GM12864 (cell line): ENCODE measurements around the gene ARID5B.
A peak's percentile ranks its signal among the peaks of the same experiment; 100 is the strongest.

Source experiments
- DNase-seq: peaks from one replicate; pipeline ENCODE4 v3.0.0-alpha.2; 2011; ENCODE audit warnings: low read depth
- H3K4me3 ChIP-seq: 2 replicates; pipeline ENCODE4 v1.5.1; 2011; ENCODE audit warnings: mild to moderate bottlenecking, low read depth, low read length, control low read depth
- CTCF ChIP-seq: IDR thresholded peaks from 2 replicates; pipeline ENCODE4 v1.5.1; 2011; ENCODE audit warnings: low read depth, mild to moderate bottlenecking, moderate library complexity, low read length, control low read depth, inconsistent platforms; ENCODE audit errors: missing control alignments

ARID5B gene

GRCh38 chr10:61895898-61896600 is 5.5 kb upstream of the ARID5B start:
- DNase-seq = no peak
- TF ChIP-seq CTCF = no peak

GRCh38 chr10:61896854-61897661 is 4.4 kb upstream of the ARID5B start:
- peak overlapping the region; percentile 46 for H3K4me3 ChIP-seq
- peak; percentile 88 for TF ChIP-seq CTCF
- peak; percentile 93 for DNase-seq

More at GRCh38 chr10:61895898-61896600, 5.5 kb upstream of the ARID5B start:
- H3K4me3 ChIP-seq = no peak overlapping the region

GRCh38 chr10:61897671-61898434 is 3.6 kb upstream of the ARID5B start:
- peak overlapping the region; percentile 46 for H3K4me3 ChIP-seq
- peak; percentile 59 for TF ChIP-seq CTCF
- no peak for DNase-seq

- no peak for DNase-seq
- TF ChIP-seq CTCF = no peak
- H3K4me3 ChIP-seq = no peak overlapping the region; the same call in 1 of the 2 replicates
Measured at GRCh38 chr10:61898435-61898778, 3.1 kb upstream of the ARID5B start.

- no peak for TF ChIP-seq CTCF
- peak overlapping the region; percentile 67; the same call in 1 of the 2 replicates for H3K4me3 ChIP-seq
- no peak for DNase-seq
Measured at GRCh38 chr10:61899069-61899531, 2.4 kb upstream of the ARID5B start.

GRCh38 chr10:61899663-61899996 is 1.9 kb upstream of the ARID5B start:
- DNase-seq = no peak
- peak overlapping the region; percentile 67; the same call in 1 of the 2 replicates for H3K4me3 ChIP-seq
- TF ChIP-seq CTCF = no peak
